Naive B cell (primary cell): ENCODE measurements around the gene DNAJB4. TPM values are rescaled to one million over a fixed set of nuclear protein-coding genes. Genes with fewer than 3 reads are reported as not detected.
"Not testable (repeated sequence)": the region's sequence is repeated elsewhere in the genome, so short reads cannot be mapped to it uniquely, and the experiment has no call there.

Experiments
- ATAC-seq, 2 donors: fragments of 150-1000 bp; cut with Tn5 transposase; 2 replicates each; pipeline ENCODE4 v1.10.0; 2021; ENCODE audit warnings: low read depth in 2 of 2, mild to moderate bottlenecking in 2 of 2, moderate library complexity in 2 of 2
- DNase-seq: peaks from one replicate; pipeline ENCODE4 v3.0.0; 2022
- H3K27ac Mint-ChIP-seq, 6 donors: one replicate each; pipeline ENCODE4 v1.8.0; 2020 to 2022; ENCODE audit warnings: mild to moderate bottlenecking in 6 of 6, mixed read lengths in 6 of 6, moderate library complexity in 5 of 6, inconsistent platforms in 2 of 6
- H3K27me3 Mint-ChIP-seq, 3 donors: one replicate each; pipeline ENCODE4 v1.8.0; 2021 to 2022; ENCODE audit warnings: mixed read lengths in 3 of 3, mild to moderate bottlenecking in 1 of 3
- H3K36me3 Mint-ChIP-seq, 2 donors: one replicate each; pipeline ENCODE4 v1.8.0; 2020 to 2022; ENCODE audit warnings: mixed read lengths in 2 of 2, inconsistent platforms in 1 of 2, mild to moderate bottlenecking in 1 of 2
- H3K4me1 Mint-ChIP-seq, 3 donors: one replicate each; pipeline ENCODE4 v1.8.0; 2020 to 2022; ENCODE audit warnings: mixed read lengths in 3 of 3, inconsistent platforms in 1 of 3, mild to moderate bottlenecking in 1 of 3, moderate library complexity in 1 of 3
- H3K4me3 Mint-ChIP-seq, 8 donors: one replicate each; pipeline ENCODE4 v1.8.0; 2020 to 2022; ENCODE audit warnings: mild to moderate bottlenecking in 8 of 8, mixed read lengths in 8 of 8, moderate library complexity in 8 of 8, inconsistent platforms in 2 of 8
- H3K9me3 Mint-ChIP-seq, 7 donors: one replicate each; pipeline ENCODE4 v1.8.0; 2020 to 2022; ENCODE audit warnings: mixed read lengths in 7 of 7, mild to moderate bottlenecking in 5 of 7, inconsistent platforms in 2 of 7, moderate library complexity in 1 of 7
- polyA plus RNA-seq, 6 donors: library from polyadenylated mRNA; unstranded; fragments of 300-500 nt; fragmentation: Illumina TruSeq; gene quantifications; one replicate each; pipeline ENCODE4 v1.2.3, GENCODE V29; 2021; ENCODE audit warnings: low read depth in 6 of 6

Gene DNAJB4
- polyA plus RNA-seq, 6 donors from 2014 or later: 5.0 to 9.8 (median 6.5) TPM

DNA sequence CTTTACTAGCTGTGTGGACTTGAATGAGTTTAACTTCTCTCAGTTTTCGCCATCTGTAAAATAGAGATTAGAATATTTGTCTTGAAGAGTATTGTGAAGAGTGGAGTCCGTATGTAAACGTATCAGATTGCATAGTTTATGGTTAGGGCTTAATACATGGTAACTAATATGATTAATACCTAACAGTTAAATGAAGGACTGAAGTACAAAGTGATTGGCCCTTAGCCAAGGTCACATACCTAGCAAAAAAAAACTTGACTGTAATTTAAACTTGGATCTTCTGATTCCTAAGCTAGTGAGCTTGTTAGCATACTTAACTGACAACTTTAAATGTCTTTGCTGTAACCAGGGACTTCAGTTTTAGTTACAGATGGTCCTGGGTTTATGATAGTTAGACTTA, 42.9 kb downstream of the DNAJB4 start:
- H3K36me3 Mint-ChIP-seq: no peaks in the 10 kb centered on the region
- peaks cover 0 to 2% (median 0%) of the 10 kb centered on the region in 7 donors for H3K9me3 Mint-ChIP-seq
- H3K4me1 Mint-ChIP-seq: peaks cover 15 to 21% (median 18%) of the 10 kb centered on the region in 3 donors
- peak overlapping the region in 2 of 8 donors; percentile 48 to 52 for H3K4me3 Mint-ChIP-seq
- H3K27me3 Mint-ChIP-seq: peaks cover 39 to 49% (median 45%) of the 10 kb centered on the region in 3 donors
- DNase-seq (no peak), ATAC-seq (no peak)
- no peak overlapping the region for H3K27ac Mint-ChIP-seq

DNA sequence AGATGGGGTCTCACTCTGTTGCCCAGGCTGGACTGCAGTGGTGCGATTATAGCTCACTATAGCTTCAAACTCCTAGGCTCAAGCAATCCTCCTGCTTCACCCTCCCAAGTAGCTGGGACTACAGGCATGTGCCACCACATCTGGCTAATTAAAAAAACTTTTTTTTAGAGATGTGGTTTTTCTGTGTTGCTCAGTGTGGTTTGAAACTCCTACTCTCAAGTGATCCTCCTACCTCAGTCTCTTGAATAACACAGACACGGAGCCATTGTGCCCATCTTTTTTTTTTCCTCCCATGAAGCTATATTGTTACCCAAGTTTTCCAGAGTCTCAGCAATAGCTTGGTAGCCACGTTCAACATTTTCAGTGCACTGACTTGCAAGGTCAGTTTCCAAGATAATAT, 43.7 kb downstream of the DNAJB4 start:
- Mint-ChIP-seq H3K27me3 (peaks cover 39 to 49% (median 45%) of the 10 kb centered on the region in 3 donors), H3K4me1 (peaks cover 15 to 21% (median 18%) of the 10 kb centered on the region in 3 donors), H3K9me3 (peaks cover 0 to 2% (median 0%) of the 10 kb centered on the region in 7 donors), H3K4me3 (no peak overlapping the region), H3K27ac (no peak overlapping the region), H3K36me3 (no peaks in the 10 kb centered on the region)
- DNase-seq (no peak), ATAC-seq (no peak)

DNA sequence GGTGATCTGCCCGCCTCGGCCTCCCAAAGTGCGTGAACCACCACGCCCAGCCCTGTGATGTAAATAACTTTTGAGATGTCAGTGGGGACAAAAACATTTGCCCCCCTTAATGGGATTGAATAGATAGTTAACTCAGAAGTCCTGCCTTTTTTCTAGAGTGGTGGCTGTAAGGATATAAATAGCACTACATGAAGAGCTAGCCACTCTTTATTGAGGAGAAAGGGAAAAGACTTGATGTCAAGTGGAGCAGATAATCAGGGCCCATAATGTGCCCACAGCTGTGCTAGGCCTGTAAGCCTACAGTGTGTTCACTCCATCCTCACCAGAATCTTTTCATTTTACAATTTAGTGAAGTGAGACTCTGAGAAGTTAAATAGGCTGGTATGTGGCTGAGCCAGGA, 44.7 kb downstream of the DNAJB4 start:
- Mint-ChIP-seq H3K9me3 (peaks cover 0 to 2% (median 0%) of the 10 kb centered on the region in 7 donors), H3K27me3 (peaks cover 38 to 47% (median 42%) of the 10 kb centered on the region in 3 donors), H3K27ac (no peak overlapping the region), H3K4me3 (no peak overlapping the region), H3K36me3 (no peaks in the 10 kb centered on the region), H3K4me1 (peaks cover 15 to 21% (median 18%) of the 10 kb centered on the region in 3 donors)
- no peak for ATAC-seq
- DNase-seq: no peak

DNA sequence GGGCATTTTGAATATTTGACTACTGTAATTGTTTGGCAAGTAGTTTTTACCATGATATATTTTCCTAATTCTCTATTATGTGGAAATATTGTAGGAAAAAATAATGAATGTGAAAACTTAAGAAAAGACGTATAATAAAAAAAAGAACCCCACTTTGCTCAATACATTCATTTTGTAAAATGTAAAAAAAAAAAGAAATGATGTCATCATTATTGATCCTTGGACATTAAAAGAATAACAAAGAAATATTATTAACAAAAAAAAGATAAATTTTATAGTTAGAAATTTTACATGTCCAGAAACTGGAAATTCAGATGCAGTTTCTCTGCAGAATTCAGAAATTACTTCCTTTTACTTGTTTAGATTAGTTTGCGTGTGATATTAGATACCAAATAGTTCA, 46.3 kb downstream of the DNAJB4 start:
- peaks cover 25 to 33% (median 26%) of the 10 kb centered on the region in 3 donors for H3K27me3 Mint-ChIP-seq
- no peak overlapping the region for H3K4me3 Mint-ChIP-seq
- H3K9me3 Mint-ChIP-seq: peaks cover 0 to 2% (median 0%) of the 10 kb centered on the region in 7 donors
- DNase-seq (no peak), ATAC-seq (no peak)
- H3K27ac Mint-ChIP-seq: no peak overlapping the region
- H3K36me3 Mint-ChIP-seq: no peaks in the 10 kb centered on the region
- H3K4me1 Mint-ChIP-seq: peaks cover 5 to 8% (median 7%) of the 10 kb centered on the region in 3 donors

DNA sequence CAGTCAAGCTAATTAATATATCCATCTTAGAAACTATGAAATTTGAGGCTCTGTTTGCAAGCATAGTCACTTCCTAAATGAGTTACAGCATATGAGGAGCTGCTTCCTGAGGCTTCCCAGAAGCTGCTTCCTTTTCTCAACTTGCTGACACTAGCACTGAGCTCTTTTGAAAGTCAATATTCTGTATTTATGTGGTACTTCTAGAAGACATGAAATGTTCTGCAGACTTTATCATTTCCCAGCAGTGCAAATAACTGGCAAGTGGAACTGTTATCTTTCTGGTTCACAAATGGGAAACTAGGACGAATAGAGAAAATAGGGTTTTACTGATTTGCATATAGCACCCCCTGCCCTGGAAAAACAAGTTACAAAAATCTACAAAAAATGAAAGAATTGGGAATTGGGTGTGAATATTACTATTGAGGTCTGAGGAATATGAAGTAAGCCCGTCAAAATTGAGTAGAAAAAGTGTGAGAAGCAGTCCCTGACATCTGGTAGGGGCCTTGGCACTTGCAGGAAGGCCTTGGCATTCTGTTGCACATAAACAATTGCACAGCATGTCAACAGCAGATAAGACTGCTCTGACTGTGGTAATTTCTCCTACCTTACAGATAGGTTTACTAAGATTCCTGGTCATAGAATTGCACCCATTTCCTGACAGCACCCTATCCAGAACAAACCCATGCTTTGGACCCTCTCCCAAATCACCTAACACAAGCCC, 48.1 kb downstream of the DNAJB4 start:
- Mint-ChIP-seq H3K27ac (no peak overlapping the region), H3K27me3 (peaks cover 9 to 15% (median 10%) of the 10 kb centered on the region in 3 donors), H3K4me3 (no peak overlapping the region), H3K4me1 (no peaks in the 10 kb centered on the region), H3K9me3 (peaks cover 0 to 2% (median 0%) of the 10 kb centered on the region in 7 donors), H3K36me3 (no peaks in the 10 kb centered on the region)
- DNase-seq: no peak
- no peak for ATAC-seq

DNA sequence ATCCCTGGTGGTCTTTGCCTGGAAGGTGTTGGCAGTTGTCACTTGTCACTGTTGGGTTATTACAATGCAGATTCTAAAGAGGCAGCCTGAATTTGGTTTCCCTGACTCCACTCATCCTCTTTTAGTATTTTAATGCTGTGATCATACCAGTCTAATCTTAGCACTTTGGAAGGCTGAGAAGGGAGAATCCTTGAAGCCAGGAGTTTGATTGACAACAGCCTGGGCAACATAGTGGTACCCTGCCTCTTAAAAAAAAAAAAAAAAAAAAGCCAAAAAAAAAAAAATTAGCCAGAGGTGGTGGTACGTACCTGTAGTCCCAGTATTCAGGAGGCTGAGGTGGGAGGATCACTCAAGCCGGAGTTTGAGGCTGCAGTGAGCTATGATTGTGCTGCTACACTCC, 48.8 kb downstream of the DNAJB4 start:
- no peaks in the 10 kb centered on the region for H3K4me1 Mint-ChIP-seq
- ATAC-seq (no peak), DNase-seq (no peak)
- H3K9me3 Mint-ChIP-seq: peaks cover 0 to 2% (median 0%) of the 10 kb centered on the region in 7 donors
- H3K36me3 Mint-ChIP-seq: no peaks in the 10 kb centered on the region
- H3K27me3 Mint-ChIP-seq: peaks cover 5 to 15% (median 5%) of the 10 kb centered on the region in 3 donors
- no peak overlapping the region for H3K27ac Mint-ChIP-seq
- H3K4me3 Mint-ChIP-seq: no peak overlapping the region

DNA sequence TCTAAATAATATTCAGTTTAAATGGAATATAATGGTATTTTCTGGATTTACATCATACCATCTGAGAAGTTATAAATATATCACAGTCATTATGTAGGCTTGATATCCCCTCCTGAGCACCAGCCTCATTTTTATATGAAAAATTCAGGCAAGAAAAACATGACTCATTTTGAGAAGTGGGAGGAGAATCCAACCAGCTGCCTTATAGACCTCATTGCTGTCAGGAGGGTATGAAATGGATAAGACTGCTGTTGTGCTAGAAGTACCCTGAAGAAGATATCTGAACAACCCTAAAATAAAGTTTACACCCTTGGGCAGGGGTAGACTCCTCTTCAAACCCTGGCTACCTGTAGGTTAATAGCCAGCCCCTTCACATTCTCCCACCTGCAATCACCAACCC, 49.8 kb downstream of the DNAJB4 start:
- H3K4me1 Mint-ChIP-seq: no peaks in the 10 kb centered on the region
- peaks cover 0 to 2% (median 0%) of the 10 kb centered on the region in 7 donors for H3K9me3 Mint-ChIP-seq
- DNase-seq (no peak), ATAC-seq (no peak)
- H3K27me3 Mint-ChIP-seq: peaks cover 0 to 11% (median 6%) of the 10 kb centered on the region in 3 donors
- no peak overlapping the region for H3K4me3 Mint-ChIP-seq
- H3K27ac Mint-ChIP-seq: no peak overlapping the region
- no peaks in the 10 kb centered on the region for H3K36me3 Mint-ChIP-seq

DNA sequence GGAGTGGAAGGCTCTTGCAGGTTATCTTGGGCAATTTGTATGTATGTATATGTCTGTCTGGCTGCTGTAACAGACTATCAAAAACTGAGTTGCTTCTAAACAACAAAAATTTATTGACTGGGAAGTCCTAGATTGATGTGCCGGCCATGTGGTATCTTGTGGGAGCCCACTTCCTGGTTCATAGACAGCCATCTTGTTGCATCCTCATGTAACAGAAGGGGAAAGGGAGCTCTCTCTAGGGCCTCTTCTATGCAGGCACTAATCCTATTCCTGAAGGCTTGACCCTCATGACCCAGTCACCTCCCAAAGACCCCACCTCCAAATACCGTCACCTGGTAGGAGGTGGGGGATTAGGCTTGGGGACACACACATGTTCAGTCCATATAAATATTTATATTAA, 50.2 kb downstream of the DNAJB4 start:
- Mint-ChIP-seq H3K27me3 (peaks cover 0 to 11% (median 6%) of the 10 kb centered on the region in 3 donors), H3K4me1 (no peaks in the 10 kb centered on the region), H3K36me3 (no peaks in the 10 kb centered on the region), H3K27ac (no peak overlapping the region), H3K9me3 (peaks cover 0 to 2% (median 0%) of the 10 kb centered on the region in 7 donors), H3K4me3 (no peak overlapping the region)
- DNase-seq (no peak), ATAC-seq (no peak)

DNA sequence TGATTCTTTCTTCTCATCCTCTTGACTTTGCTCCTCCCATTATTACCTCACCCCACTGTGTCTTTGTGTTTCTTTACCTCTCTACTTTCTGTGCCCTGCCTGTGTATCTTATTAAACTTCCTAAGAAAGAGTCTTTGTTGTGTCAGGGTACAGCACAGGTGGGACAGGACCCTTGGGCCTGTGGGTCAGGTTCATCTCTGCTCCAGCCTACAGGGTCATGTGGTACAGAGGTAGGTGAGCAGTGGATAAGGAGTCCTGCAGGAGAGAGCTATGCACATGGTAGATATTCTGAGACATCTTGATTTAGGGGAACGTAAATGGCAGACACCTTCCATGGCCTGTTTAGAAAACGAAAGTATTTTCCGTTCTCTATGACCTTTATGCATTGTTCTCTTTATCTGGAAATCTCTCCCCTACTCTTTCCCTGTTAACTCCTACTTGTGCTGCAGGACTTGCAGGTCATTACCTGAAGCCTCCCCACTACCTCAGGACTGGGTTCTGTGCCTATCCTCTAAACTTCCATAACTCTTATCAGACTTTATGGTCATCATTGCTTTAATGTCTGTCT, 50.9 kb downstream of the DNAJB4 start:
- Mint-ChIP-seq H3K4me3 (no peak overlapping the region), H3K27me3 (peaks cover 0 to 11% (median 6%) of the 10 kb centered on the region in 3 donors), H3K27ac (no peak overlapping the region), H3K9me3 (peaks cover 0 to 2% (median 0%) of the 10 kb centered on the region in 7 donors), H3K36me3 (no peaks in the 10 kb centered on the region), H3K4me1 (no peaks in the 10 kb centered on the region)
- ATAC-seq (no peak), DNase-seq (no peak)

DNA sequence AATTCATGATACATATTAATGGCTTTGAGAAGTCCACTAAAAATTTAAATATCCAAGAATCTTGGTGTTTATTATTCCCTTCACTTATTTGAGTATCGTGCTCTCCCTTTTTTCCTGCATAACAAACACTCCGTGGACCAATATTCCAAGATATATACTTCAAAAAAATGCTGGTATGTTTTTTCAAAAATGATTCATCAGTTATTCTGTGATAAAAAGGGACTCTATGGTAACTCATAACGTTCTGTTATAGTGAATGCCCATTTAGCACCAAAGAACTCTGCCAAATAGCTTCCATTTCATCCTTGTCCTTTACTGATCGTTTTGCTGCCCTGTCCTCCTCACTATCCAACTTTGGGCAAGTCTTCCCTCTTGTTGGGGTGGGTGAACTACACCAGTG, 53.9 kb downstream of the DNAJB4 start:
- peaks cover 0 to 11% (median 6%) of the 10 kb centered on the region in 3 donors for H3K27me3 Mint-ChIP-seq

DNA sequence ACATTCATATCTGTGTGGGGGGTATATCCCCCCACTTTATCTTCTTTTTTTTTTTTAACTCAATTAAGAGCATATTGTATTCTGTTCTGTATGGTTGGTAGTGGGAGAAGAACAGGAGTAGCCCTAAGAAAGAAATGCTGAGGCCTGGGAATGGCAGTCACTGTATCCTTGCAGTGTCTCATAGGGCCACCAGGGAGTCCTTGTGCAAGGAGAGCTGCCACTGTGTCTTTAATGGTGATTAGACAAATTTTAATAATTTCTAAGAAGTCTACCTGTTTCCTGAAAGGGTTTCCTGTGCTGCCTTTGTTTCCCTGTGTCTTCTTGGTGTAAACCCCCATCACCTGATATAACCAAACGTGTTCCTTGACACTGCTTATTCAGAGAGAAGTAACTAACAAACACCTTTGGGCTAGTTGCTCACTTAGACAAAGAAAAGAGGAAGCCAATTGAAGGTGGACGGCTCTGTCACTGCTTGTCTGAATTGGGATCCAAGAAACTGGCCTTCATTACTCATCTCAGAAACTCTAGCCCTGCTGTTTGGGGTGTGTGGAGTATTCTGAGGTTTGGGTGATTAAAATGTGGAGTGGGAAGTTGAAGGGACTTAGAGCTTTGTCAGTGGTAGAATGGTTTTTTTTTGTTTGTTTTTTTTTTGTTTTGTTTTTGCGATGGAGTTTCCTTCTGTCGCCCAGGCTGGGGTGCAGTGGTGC, 56.3 kb downstream of the DNAJB4 start:
- Mint-ChIP-seq H3K4me1 (no peaks in the 10 kb centered on the region), H3K27ac (no peak overlapping the region), H3K36me3 (no peaks in the 10 kb centered on the region), H3K9me3 (no peaks in the 10 kb centered on the region), H3K27me3 (peaks cover 6 to 17% (median 7%) of the 10 kb centered on the region in 3 donors), H3K4me3 (no peak overlapping the region)
- ATAC-seq (no peak), DNase-seq (no peak)

More for the DNA sequence above, 53.9 kb downstream of the DNAJB4 start:
- Mint-ChIP-seq H3K27ac (no peak overlapping the region), H3K4me3 (no peak overlapping the region), H3K9me3 (no peaks in the 10 kb centered on the region), H3K36me3 (no peaks in the 10 kb centered on the region), H3K4me1 (no peaks in the 10 kb centered on the region)
- ATAC-seq (no peak), DNase-seq (no peak)

DNA sequence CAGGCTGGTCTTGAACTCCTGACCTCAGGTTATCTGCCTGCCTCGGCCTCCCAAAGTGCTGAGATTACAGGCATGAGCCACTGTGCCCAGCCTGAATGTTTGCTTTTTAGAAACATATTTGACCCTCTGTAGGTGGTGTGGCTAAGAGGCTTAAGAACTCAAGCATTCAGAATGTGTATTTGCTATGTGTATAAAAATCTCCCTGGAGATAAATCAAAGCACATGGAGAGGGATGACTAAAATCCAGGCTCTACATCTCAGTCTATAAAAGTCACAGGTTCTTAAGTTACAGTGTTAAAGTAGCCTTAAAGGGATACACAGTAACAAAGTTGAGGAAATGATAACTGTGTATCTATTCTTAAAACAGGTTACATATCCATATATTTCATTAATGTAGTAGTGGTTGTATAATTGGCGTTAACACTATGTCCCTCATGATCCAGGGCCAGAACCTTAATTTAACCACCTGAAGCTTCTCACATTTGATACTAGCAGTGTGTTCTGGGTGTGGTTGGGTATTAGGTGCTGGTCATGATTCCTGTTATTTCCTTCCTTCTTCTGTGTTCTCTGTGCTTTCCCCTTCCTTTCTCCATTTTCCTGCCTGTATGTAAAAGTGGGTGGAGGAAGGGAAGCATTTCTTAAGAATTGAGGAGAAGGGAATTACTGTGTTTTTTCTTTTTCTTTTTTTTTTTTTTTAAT, 57.2 kb downstream of the DNAJB4 start:
- no peak for ATAC-seq
- peaks cover 6 to 25% (median 11%) of the 10 kb centered on the region in 3 donors for H3K27me3 Mint-ChIP-seq

DNA sequence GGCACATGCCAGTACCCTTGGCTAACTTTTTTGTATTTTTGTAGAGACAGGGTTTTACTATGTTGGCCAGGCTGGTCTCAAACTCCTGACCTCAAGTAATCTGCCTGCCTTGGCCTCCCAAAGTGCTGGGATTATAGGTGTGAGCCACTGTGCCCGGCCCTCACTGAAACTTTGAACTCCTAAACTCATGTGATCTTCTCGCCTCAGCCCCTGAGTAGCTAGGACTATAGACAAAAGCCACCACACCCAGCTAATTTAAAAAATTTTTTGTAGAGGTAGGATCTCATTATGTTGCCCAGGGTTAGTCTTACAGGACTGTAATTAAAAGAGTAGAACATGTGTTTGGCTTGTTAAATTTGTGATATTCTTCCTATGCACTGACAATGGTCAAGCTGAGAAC, 60.1 kb downstream of the DNAJB4 start:
- not testable (repeated sequence) for DNase-seq, H3K27ac Mint-ChIP-seq, ATAC-seq, H3K9me3 Mint-ChIP-seq, H3K36me3 Mint-ChIP-seq, H3K4me1 Mint-ChIP-seq
- H3K27me3 Mint-ChIP-seq: peaks cover 11 to 22% (median 11%) of the 10 kb centered on the region in 3 donors
- H3K4me3 Mint-ChIP-seq: peak overlapping the region in 1 of 8 donors; percentile 29

More for the DNA sequence above, 57.2 kb downstream of the DNAJB4 start:
- Mint-ChIP-seq H3K27ac (no peak overlapping the region), H3K4me1 (no peaks in the 10 kb centered on the region), H3K4me3 (no peak overlapping the region), H3K9me3 (no peaks in the 10 kb centered on the region), H3K36me3 (no peaks in the 10 kb centered on the region)
- no peak for DNase-seq
